SH-SY5Y (cell line): ENCODE measurements around the gene MAP2K7.

ENCODE experiments used
- GATA2 ChIP-seq: IDR thresholded peaks from 2 replicates; pipeline ENCODE4 v1.6.1; 2011; ENCODE audit warnings: mild to moderate bottlenecking, low read depth, low read length
- GATA3 ChIP-seq: IDR thresholded peaks from 2 replicates; pipeline ENCODE4 v1.6.1; 2011; ENCODE audit warnings: low read depth, mild to moderate bottlenecking, low read length, moderate library complexity

- no peak for TF ChIP-seq GATA3
- TF ChIP-seq GATA2: no peak
These were observed 24.1 kb downstream of the MAP2K7 start for GRCh38 chr19:7927605-7928333.
